HG02884 (cell line): ENCODE data around the gene LLCFC1.

ENCODE experiments used
- ATAC-seq: cut with Tn5 transposase; IDR thresholded peaks from one replicate; pipeline ENCODE4 v1.9.1; 2021; ENCODE audit warnings: mild to moderate bottlenecking, moderate library complexity; ENCODE audit not compliant: unreplicated experiment

Gene LLCFC1

DNA sequence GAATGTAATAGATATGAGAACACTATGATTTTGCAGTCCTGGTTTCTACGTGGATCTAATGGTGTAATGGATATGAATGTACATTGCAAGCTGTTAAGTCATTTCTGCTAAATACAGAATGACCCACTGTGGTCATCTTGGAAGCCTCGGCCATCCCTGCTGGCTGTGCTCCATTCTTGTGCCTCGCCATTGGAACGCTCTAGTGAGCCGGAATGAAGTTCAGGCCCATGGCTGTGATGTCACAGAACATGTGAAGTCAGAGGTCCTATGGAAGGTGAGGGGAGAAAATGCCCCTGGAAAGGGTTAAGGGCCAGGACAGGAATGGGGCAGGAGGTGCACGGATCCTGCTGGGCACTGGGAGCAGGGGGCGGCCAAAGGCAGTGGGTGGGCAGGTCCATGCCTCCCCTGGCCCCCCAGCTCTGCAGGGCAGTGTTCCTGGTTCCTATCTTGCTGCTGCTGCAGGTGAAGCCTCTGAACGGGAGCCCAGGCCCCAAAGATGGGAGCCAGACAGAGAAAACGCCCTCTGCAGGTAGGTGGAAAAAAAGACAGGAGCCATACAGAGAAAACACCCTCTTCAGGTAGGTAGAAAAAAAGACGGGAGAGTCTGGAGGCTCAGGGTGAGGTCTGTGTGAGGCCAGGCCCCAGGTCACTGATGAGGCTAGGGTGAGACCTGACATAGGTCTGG, at the start of gene LLCFC1:
Gene LLCFC1 (plus strand): TSS at position 259 of the 685 bp plus-strand sequence. CDS start 138 bp downstream, at position 397.
- ATAC-seq, result no peak

DNA sequence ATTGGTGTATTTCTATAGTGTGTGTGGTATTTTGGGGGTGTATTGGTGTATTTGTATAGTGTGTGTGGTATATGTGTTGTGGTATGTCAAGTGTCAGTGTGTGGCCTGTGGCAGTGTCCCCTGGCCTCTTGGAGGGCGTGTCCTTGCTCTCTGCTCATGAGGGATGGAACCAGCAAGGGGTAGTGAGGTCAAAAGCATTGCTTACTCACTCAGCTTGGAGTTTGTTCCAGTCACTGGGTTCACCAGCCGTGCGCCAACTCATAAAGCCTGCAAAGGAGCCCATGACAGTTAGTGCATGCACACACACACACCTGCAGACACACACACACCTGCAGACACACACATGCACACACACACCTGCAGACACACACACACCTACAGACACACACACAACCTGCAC, 49.5 kb upstream of the LLCFC1 start:
- no peak for ATAC-seq

- no peak for ATAC-seq
Measured at GRCh38 chr7:142890874-142891485, 48.3 kb upstream of the LLCFC1 start.

DNA sequence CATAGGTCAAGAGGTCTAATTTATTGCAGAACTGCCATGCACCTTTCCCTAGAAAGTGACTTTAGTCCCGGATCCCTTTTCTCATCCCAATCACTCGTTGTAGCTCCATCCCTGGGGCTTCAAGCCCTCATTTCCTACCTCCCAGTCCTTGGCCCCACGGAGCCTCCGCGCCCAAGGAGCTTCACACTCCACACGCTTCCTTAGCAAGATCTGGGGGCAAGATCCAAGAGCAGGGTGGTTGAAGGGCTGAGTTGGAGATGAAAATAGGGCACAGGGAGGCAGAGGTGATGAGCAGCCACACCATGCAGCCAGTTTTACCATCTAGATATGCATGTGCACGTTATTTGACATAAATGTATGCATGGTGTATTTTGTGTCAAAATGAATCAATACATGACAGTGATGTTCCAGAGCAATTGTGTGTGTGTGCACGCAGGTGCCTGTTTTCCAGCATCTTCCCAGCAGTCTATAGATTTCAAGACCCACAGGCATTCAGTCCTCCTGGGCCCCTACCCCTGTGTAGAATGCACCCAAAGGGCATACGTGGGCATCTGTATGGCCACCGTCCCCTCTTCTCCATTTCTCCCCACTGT, 47.7 kb upstream of the LLCFC1 start:
- no peak for ATAC-seq

GRCh38 chr7:142892951-142893350, 46.3 kb upstream of the LLCFC1 start:
- ATAC-seq, result no peak

DNA sequence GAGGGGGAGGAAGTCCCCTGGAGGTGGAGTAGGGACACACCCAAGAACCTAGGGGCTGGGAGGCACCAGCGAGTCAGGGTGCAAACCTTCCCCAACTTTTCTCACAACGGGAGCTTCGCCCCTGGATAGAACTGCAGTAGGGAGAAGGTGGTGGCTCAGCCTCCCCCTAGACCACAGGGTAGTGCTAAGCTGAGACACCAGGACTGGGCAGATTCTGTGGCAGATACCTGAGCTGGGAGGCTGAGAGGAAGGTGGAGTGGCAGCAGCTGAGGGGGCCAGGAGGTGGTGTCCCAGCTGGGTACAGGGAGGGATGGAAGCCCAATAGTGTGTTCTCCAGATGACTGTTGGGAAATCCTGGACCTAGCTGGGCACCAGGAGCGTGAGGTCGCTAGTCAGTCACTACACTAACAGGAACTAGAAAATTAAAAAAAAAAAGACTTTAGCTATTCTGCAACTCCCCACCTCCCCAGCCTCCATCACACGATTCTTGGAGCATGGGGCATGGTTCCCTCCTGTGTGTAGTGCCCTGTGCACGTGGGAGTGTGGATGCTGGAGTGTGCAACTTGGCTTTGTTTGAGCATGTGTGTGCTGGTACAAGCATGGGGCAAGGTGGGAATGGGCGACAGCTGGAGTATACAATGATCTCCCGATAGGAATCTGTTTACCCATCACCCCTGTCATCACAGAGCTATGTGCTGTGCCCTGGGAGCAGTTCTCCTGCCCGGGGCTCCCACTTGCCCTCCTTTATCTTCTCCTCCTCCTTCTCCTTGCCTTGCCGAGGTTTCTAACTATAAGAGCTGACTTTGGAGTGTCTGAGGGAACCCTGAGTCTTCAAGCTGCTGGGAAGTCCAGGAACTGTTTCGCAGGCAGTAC, 44.9 kb upstream of the LLCFC1 start:
- ATAC-seq, result no peak

GRCh38 chr7:142894985-142895593, 44.2 kb upstream of the LLCFC1 start:
- no peak for ATAC-seq

- ATAC-seq, result no peak
Measured at GRCh38 chr7:142896151-142896550, 43.1 kb upstream of the LLCFC1 start.

GRCh38 chr7:142896741-142897379, 42.4 kb upstream of the LLCFC1 start:
- no peak for ATAC-seq

GRCh38 chr7:142897691-142898090, 41.6 kb upstream of the LLCFC1 start:
- no peak for ATAC-seq

GRCh38 chr7:142898377-142899170, 40.7 kb upstream of the LLCFC1 start:
- ATAC-seq, result no peak

GRCh38 chr7:142899661-142900060, 39.6 kb upstream of the LLCFC1 start:
- no peak for ATAC-seq

DNA sequence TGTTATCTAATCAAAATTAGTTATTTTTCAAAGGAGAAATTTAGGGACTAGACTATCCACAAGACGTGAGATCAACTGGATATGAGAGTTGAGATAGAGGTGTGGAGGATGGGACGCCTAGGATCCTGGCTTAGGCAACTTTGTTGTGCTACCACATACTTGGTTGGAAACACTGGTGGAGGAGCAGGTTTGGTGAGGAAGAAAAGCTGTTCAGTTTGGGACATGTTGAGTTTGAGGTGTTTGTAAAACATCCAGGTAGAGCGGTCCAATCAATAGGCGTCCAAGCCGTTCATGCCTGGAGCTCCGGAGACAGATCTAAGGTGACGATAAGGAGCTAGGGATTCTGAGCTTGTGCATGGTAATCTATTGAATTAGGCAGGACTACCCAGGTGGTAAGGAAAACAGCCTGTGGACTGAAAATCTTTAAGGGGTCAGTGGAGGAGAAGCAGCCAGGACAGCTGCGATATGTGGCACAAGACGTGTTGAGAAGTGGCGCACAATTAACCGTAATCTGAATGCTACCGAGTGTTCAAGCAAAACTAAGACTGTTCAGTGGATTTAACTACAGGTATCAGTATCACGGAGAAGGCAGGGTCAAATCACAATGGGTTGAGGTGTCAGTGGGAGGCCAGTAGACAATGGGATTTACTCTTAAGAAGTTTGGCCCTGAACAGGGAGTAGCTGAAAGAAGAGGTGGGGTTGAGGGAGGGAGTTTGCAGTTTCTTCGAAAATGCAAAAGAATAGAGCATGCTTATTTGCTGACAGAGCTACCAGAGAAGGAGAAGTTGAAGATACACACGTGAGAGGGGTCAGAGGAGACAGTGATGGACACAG, 37.6 kb upstream of the LLCFC1 start:
- no peak for ATAC-seq

GRCh38 chr7:142904128-142904527, 35.2 kb upstream of the LLCFC1 start:
- ATAC-seq, result no peak

DNA sequence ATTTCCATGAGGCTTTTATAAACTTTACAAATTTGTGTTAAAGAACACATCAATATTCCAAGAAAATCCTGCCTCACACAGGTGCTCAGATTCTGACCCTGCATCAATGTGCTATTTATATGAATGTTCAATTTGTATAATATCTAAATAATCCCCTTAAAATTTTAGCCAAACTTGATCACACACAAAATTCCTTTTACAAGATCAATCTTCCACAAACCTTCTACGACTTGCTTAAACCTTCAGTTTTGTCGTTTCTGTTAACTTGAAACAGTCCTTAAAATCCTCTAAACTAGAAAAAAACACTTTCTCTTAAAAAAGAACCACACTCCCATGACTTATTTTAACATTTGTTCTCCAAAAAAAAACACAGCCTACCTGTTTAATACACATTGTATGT, 33.5 kb upstream of the LLCFC1 start:
- ATAC-seq, result no peak

DNA sequence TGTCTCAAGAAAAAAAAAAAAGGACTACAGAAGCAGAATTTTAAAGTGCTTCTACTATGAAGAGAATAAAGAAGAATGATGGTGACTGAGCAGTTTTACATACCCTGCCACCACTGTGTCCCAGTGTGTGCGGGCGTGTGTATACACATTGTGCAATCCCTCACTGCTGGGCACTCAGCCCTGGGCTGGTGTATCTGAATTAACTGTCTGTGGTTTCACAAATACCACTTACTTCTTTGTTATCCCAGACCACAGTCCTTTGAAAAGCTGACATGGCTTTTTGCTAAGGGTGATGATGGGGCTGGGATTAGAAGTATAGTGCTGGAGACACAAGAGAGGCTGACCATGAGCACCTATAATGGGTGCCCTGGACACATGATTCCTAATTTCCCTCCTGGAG, 32.6 kb upstream of the LLCFC1 start:
- no peak for ATAC-seq

DNA sequence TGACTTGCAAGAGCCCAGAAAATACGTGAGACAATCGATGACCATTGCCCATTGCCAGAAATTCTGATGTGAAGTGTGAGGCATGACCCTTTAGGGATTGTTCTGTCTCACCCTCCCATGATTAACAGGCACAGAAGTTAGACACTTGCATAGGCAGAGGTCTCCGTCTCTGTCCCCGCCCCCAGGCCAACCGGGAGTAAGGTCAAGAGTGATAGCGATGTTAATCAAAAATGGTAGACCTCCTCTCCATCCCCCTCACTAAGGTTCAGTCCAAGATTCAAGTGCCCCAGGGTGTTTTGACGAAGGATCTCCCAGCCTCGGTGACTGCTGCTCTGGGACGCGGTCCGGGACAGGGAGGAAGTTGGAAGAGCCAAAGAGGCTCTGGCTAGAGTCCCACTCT, 31.0 kb upstream of the LLCFC1 start:
- ATAC-seq, result no peak

DNA sequence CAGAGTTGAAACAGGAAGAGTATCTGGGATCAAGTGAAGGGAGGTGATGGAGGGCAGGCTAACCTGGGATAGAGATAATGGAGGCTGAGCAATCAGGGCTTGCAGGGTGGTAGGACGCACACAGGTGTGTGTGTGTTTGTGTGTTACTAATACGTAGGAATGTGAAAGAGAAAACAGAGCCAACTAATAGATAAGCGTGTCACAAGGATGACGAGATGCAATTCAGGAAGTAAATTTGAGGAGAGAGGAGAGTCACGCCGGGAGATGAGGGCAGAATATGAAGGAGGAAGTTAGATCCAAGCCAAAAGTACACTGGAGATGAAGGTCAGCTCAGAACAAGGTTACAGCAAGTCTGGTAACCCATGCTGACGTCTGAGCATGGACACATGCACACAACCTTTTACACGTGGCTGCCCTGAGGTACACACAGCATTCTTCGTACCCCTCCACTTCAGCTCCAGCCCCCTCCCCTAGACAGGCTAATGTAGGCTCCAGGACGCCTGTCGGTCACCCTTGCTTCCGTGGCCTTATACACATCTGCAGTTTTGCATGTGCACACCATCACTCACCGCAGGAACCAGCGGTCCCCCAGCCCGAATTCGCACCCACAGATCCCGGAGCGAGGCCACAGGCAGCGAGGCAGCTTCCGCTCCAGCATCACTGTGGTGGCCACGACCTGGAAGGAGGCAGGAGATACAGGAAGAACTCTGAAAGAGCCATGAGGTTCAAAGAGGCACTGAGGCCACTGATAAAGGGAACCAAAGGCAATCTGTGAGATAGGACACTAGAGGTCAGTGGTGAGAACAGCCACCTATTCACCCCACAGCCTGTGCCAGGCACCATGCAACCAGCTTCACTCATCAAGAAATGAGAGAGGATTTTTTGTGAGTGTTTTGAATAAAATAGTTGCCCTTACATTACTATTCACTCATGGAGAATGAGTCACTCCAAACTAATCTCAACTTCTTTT, 30.1 kb upstream of the LLCFC1 start:
- no peak for ATAC-seq
